Measurements from ENCODE around the gene CCK.

CCK gene

DNA sequence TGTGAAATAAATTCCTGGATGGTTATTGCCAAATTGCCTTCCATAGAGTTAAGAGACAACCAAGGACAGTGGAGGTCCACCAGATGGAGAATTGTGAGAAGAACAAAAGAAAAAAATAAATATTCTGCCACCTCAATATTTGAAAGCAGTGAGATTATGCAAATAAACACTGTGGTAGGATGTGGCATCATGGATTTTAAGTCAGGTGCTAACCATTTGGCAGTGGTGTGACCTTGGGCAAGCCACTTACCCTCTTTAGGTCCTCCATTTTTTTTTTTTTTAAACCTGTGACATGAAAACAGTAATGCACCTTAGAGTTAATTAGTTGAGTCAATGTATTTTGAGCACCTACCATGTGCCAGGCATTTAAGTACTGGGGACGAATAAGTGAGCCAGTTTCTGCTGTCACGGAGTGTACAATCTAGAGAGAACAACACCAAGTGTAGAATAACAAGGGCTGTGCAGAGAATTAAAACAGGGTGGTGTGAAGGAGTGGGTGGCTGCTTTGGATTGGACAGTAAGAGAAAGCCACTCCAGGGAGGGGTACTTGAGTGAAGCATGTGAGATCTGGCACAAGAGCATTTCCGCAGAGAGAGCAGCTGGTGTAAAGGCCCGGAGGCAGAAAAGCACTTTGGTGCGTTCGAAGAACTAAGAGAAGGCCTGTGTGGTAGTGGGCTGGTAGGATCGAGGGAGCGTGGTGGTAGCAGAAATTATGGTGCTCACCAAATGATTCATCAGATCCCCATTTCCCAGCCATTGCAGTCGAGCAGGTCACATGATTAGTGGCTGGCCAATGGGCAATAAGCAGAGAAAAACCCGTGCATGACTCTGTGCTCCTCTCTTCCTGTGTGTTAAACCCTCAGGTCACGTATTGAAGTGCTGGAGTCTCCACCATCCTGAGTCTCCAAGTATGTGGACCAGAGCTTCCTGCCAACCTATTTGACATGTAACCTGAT, 39.2 kb downstream of the CCK start:
- DNase-seq (ENCODE audit: low read depth in 2 of 3, low spot score in 2 of 3): no peak

DNA sequence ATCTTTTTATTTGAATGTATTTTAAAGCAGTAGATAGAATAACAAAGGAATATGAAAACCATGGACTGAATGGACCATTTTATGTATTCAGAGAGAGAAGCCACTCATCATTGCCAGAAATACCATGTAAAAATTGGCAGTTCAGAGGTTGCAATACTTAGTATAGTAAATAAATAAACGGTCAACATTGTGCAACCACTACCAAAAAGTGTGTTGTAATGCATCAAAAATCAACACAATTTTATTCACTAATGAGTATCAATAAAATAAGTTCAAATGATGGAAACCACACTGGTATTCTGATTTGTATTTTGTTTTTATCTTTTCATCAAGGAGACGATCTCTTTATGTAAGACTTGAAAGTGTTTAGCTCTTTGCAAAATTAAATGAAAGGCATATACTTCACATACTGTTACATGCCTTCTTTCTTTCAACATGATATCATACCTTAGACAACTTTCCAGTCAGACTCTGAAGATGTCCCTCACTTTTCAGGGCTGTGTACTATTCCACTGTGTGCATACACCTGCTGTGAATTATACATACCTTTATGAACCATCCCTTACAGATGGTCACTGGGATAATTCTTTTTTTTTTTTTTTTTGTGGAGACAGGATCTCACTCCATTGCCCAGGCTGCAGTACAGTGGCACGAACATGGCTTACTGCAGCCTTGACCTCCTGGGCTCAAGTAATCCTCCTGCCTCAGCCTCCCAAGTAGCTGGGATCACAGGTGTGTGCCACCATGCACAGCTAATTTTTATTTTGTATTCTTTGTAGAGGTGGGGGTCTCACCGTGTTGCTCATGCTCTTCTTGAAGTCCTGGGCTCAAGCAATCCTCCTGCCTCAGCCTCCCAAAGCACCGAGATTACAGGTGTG, 40.3 kb downstream of the CCK start:
- DNase-seq (ENCODE audit: low read depth in 2 of 3, low spot score in 2 of 3): no peak

DNA sequence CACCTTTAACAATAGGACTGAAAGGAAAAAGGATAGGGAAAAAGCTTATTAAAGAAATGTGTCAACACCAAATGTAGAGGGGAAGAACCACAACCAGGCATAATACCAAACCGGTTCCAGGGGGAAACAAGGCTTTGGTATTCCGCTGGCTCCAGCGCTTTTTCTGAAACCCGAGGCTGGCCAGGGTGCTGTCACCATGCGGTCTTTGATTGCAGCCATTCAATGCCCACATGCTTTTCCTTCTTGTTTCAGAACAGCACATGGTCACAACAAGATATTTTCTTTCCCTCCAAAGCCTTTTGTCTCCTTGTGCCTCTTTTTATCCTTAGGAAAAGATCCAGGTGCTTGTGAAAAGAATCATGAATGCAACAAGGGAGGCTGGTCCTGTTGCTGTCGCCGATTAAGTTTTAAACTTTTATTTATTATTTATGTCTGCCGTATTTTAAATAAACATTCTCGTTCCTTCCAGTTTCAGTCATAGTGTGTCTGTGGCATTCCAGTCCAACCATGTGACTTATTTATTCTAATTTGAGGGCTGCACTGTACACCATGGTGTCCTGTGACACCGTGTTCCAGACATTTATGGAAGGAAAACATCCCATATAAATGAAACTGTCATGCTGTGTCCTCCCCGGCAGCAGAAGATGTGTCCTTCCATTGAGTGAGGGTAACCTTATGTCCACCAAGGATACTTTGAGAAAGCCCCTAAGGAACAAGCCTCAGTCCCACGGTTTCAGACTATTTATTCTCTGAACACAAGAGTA, 41.1 kb downstream of the CCK start:
- no peak for DNase-seq (ENCODE audit: low read depth in 2 of 3, low spot score in 2 of 3)

DNA sequence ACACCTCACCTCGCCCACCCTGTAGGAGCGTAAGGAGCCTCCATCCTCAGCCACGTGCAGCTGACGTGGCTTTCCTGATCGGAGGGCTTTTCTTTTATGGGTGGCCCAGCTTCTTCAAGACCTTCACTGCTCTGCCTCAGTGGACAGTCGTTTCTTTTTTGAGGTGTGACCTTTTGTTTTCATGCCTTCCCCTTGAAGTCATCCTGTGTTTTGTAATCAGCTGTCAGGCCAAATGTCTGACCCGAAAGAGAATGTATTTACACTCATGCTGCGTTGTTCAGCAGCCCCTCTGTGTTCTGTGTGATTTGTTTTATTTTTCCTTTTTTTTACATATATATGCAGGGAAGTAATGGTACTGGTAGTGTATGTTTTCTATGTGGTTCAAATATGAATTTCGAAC, 41.8 kb downstream of the CCK start:
- no peak for DNase-seq (ENCODE audit: low read depth in 2 of 3, low spot score in 2 of 3)

DNA sequence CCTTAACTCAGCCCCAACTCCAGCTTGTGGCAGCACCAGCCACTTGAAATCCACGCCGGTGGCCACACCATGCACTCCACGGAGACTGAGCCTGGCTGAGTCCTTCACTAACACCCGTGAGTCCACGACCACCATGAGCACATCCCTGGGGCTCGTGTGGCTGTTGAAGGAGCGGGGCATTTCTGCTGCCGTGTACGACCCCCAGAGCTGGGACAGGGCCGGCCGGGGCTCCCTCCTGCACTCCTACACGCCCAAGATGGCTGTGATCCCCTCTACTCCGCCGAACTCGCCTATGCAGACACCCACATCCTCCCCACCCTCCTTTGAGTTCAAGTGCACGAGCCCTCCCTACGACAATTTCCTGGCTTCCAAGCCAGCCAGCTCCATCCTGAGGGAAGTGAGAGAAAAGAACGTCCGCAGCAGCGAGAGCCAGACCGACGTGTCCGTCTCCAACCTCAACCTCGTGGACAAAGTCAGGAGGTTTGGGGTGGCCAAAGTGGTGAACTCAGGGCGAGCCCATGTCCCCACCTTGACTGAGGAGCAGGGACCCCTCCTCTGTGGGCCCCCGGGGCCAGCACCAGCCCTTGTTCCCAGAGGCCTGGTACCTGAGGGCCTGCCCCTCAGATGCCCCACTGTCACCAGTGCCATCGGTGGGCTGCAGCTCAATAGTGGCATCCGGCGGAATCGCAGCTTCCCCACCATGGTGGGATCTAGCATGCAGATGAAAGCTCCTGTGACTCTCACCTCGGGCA, 42.9 kb downstream of the CCK start:
- DNase-seq (ENCODE audit: low read depth in 2 of 3, low spot score in 2 of 3): no peak

DNA sequence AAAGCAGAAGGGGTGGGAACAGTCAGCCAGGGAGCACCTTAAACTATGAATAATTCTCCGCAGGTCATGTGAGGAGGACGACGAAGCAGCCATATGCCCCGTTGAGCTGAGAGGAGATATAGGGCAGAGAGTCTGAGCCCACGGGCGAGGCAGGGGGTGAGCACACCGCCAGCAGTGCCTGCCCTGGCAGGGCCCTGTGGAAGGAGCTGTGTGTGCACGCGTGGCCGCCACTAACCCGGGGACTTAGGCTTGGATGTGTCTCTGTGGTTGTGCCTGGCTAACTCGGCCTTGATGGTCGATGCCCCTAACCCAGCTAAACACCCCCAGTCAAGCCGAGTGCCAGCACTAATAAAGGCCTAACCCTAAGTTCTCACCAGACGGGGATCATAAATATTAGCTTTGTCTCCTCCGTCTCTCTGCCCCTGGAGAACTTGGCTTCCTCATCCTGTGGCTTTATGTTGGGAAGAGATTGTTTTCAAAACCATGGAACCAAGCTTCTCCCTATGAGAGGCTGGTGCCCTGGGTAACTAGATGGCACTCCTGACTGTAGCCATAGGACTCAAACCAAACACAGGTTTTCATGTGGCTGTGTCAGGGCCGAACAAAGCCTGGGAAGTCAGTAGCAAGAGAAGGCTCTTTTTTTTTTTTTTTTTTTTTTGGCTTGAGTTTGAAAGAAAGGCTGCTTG, 45.4 kb downstream of the CCK start:
- no peak for DNase-seq (ENCODE audit: low read depth in 2 of 3, low spot score in 2 of 3)

DNA sequence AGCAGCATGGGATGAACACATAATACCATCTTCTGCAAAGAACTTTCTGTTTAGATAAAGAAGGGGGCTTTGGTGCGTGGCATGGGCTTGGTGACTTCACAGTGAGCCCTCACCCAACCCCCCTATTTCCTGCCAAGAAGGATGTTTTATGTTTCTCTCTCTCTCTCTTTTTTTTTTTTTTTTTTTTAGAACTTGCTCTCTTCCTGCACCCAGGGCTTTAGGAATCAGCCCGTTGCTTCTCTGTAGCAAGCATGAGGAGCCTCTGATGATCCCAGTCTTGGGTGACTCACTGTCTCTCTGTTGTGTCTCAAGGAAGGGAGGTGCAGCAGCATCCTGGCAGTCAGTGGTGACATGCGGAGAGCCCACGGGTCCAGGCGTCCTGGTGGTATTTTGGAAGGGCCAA, 49.1 kb downstream of the CCK start:
- DNase-seq (ENCODE audit: low read depth in 2 of 3, low spot score in 2 of 3): no peak

DNA sequence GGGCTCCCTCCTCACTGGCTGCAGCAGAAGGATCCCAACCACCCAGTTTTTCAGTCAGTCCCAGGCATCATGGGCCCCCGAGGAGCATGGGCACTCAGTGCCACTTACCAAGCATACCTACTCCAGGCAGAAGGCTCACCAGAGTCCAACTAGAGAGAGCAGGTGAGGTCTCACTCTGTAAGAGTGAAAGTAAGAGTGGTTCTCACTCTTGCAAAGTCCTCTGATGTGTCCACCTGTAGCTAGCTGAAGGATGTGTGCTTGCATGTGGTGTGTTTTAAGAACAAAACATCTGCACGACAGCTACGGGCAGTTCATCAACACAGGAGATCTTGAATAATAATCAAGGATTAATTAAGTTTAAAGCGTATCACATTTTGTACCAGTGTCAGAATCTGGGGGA, 49.7 kb downstream of the CCK start:
- no peak for DNase-seq (ENCODE audit: low read depth in 2 of 3, low spot score in 2 of 3)

DNA sequence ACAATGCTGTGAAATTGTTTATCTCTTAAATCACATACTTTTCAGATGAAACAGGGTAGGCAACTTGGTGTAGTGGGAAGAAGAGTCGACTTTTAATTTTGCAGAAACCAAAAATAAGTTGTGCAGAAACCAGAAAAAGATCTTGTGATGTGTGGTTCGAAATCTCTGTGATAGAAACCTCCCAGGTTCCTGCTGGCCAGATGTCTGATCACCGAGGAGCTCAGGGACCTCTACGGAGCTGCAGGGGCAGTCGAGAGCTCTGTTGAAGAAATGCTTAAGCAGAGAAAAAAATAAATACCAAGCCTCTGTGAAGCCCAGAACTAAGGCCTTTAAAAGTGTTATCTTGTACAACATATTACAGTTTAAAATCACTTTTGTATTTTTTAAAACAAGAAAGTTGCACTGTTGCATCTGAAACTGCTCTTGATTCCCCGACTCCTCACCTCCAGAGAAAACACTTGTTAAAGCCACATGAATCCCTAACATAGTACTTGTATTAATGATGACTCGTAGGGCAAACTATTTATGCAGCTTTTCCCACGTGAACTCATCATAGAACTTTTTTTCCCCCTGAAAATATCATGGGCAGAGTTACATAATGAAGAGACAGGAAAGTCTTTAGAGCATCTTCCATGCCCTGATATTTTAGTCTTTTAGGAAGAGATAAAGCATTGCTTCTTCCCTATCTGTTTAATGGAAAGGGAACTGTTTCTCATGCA, 51.3 kb downstream of the CCK start:
- no peak for DNase-seq (ENCODE audit: low read depth in 2 of 3, low spot score in 2 of 3)

DNA sequence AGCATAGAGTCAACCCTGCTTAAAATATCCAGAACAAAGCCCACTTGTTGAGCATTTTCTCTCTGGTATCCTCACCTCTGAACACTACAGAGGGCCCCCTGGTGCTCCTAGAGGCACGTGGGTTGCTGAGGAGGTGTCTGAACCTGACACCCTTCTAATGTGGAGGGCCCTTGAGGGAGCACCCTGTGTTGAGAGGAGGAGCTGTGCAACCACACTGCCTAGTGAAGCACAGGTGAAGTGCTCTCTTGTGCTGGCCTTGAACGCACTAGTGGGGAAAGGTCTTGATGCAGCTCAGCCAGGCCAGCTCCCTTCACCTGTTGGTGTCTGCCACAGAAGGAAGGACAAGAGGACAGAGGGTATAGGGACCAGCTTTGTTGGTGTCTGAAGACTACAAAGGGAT, 51.9 kb downstream of the CCK start:
- no peak for DNase-seq (ENCODE audit: low read depth in 2 of 3, low spot score in 2 of 3)

DNA sequence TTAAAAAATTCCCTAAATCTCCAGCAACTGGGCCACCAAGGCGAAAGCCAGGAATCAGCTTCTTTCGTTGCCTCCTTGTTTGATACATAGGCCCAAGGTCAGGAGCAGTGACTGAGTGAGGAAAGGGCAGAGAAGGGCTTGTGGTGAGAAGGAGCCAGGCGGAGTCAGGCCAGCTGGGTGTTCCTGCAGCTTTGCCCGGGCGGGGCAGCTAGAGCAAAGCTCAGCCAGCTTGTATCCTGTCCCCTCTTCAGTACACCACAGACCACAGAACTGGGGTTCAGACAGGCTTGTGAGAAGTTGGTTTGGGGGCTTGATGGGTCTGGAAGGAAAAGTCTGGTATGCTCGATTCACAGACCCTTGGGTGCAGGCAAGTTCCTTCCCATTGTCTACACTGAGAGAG, 52.6 kb downstream of the CCK start:
- no peak for DNase-seq (ENCODE audit: low read depth in 2 of 3, low spot score in 2 of 3)

DNA sequence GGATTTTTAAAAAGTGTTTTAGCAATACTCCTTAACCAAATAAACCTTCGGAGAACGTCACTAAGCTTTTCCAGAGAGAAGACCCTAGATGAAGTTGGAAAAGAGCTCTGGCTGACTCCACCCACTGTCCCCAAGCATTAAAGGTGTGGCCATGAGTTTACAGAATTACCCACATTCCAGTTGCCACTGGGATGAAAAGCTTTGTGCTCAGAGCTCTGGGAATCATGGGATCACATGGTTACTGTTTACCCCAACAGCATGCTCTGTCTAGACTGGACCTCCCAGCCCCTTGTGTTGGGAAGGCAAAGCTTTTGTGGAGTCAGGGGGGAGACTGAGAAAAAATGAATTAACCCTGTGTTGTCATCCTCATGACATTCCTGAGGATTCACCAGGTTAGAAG, 55.3 kb downstream of the CCK start:
- DNase-seq (ENCODE audit: low read depth in 2 of 3, low spot score in 2 of 3): no peak

DNA sequence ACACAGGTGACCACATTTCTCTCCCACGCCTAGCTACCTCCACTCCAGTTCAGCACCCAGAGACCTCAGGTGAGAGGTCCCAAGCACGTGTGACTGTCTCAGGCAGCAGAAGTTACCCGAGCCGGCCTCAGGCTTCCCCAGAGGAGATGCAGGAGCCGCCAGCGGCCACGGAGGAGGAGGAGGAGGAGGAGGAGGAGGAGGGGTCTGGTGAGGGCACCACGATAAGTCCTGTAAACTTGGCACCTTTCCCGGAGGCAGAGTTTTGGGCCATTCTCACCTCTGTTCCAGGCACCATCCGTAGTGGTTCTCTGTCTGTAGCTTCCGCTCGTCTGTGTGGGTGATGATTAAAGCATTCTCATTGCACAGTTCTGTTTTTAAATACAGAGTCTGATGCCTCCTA, 56.1 kb downstream of the CCK start:
- DNase-seq (ENCODE audit: low read depth in 2 of 3, low spot score in 2 of 3): no peak
